SK-N-SH (cell line): ENCODE results near the gene SLC26A8.

Source experiments
- CTCF ChIP-seq: fragments of 200-600 bp; sonication (generic); IDR thresholded peaks from 2 replicates; pipeline ENCODE4 v1.6.1; 2017; ENCODE audit warnings: antibody characterized with exemption, mild to moderate bottlenecking, moderate library complexity
- EP300 ChIP-seq, 2 experiments: IDR thresholded peaks; 2 replicates each; pipeline versions ENCODE4 v1.4.0 to v1.6.1; 2012; ENCODE audit warnings: borderline replicate concordance in 1 of 2, low read depth in 1 of 2, low read length in 1 of 2
- FOXM1 ChIP-seq: IDR thresholded peaks from 2 replicates; pipeline ENCODE4 v1.4.0; 2012; ENCODE audit warnings: low read depth, mild to moderate bottlenecking
- GABPA ChIP-seq: IDR thresholded peaks from 2 replicates; pipeline ENCODE4 v1.4.0; 2012; ENCODE audit warnings: low read depth, mild to moderate bottlenecking
- GATA2 ChIP-seq: sonication (generic); formaldehyde crosslinking; IDR thresholded peaks from 2 replicates; pipeline ENCODE4 v1.5.0; 2020; ENCODE audit warnings: mild to moderate bottlenecking, missing genetic modification reagents
- MAX ChIP-seq: IDR thresholded peaks from 2 replicates; pipeline ENCODE4 v1.4.0; 2012; ENCODE audit warnings: low read depth
- NFIC ChIP-seq: IDR thresholded peaks from 2 replicates; pipeline ENCODE4 v1.4.0; 2012; ENCODE audit warnings: borderline replicate concordance
- NRF1 ChIP-seq: IDR thresholded peaks from 2 replicates; pipeline ENCODE4 v1.6.1; 2012; ENCODE audit warnings: low read depth, mild to moderate bottlenecking, low read length
- POLR2AphosphoS5 ChIP-seq: IDR thresholded peaks from 2 replicates; pipeline ENCODE4 v1.6.1; 2012; ENCODE audit warnings: low read depth, low read length
- ZBTB33 ChIP-seq: IDR thresholded peaks from 2 replicates; pipeline ENCODE4 v1.4.0; 2012; ENCODE audit warnings: low read depth, borderline replicate concordance

- no peak for TF ChIP-seq POLR2AphosphoS5
- 0 out of 2 replicates have a peak, but pooled peaks have one; percentile 23 for TF ChIP-seq MAX
- no peak for TF ChIP-seq EP300 (IDR thresholded peaks at IDR 0.05; ENCODE audit: borderline replicate concordance in 1 of 2, low read depth in 1 of 2, low read length in 1 of 2)
- TF ChIP-seq GABPA: no peak
- TF ChIP-seq CTCF: no peak
- no peak for TF ChIP-seq NRF1
- TF ChIP-seq ZBTB33: no peak
- TF ChIP-seq FOXM1: no peak
- TF ChIP-seq GATA2 (CRISPR knock-in tag): no peak
- TF ChIP-seq NFIC: no peak
Observed at GRCh38 chr6:35919827-35920751, 104.4 kb downstream of the SLC26A8 start.
